Endothelial cell of umbilical vein (primary cell): Measurements from ENCODE around the gene SERPINC1. TPM values are rescaled to one million over a fixed set of nuclear protein-coding genes. Genes with fewer than 3 reads are reported as not detected.

ENCODE experiments used
- BruUV-seq: library from RNA; stranded (reverse); fragments of 400-500 nt; replicated peaks from 2 replicates; lab custom pipeline; 2021; lab: Mats Ljungman, UMichigan
- CTCF ChIA-PET: fragments of 300-600, 350-600 bp; sonication (Branson Sonifier 250); formaldehyde crosslinking; loops from one replicate; lab custom pipeline; 2021; ENCODE audit warnings: antibody characterized with exemption, inconsistent platforms; lab: Charles Lee
- POLR2A ChIA-PET: fragments of 300-600, 350-600 bp; sonication (Branson Sonifier 250); formaldehyde crosslinking; loops from one replicate; lab custom pipeline; 2021; ENCODE audit warnings: antibody characterized with exemption, inconsistent platforms; lab: Charles Lee
- DNase-seq: peaks from one replicate; pipeline ENCODE4 v3.0.0-alpha.2; 2011; ENCODE audit warnings: low read depth, low spot score
- FAIRE-seq: peaks from 2 replicates; lab custom pipeline; 2011; peaks lifted over from hg19 to GRCh38; lab: Jason Lieb, UNC
- H2AFZ ChIP-seq: 2 replicates; pipeline ENCODE4 v1.6.0; 2012; ENCODE audit warnings: low read depth, low read length, control low read depth, inconsistent platforms
- H3K27ac ChIP-seq: 2 replicates; pipeline ENCODE4 v1.5.1; 2011; ENCODE audit warnings: low read depth, mild to moderate bottlenecking, control low read depth, low read length, moderate library complexity; ENCODE audit not compliant: insufficient read depth
- H3K27me3 ChIP-seq, 2 experiments: 2 replicates each; pipeline versions ENCODE4 v1.6.0 to v1.6.1; 2011; ENCODE audit warnings: low read length in 2 of 2, mixed read lengths in 1 of 2; ENCODE audit not compliant: control insufficient read depth in 2 of 2, insufficient read depth in 2 of 2
- H3K36me3 ChIP-seq, 2 experiments: 2 replicates in 1 of 2; 3 replicates in 1 of 2; pipeline ENCODE4 v1.5.1; 2011; ENCODE audit warnings: low read length in 2 of 2, mild to moderate bottlenecking in 1 of 2, moderate library complexity in 1 of 2; ENCODE audit not compliant: control insufficient read depth in 2 of 2, insufficient read depth in 2 of 2; ENCODE audit errors: extremely low read depth in 1 of 2
- H3K4me1 ChIP-seq: 3 replicates; pipeline ENCODE4 v1.5.1; 2011; ENCODE audit warnings: mild to moderate bottlenecking, low read length; ENCODE audit not compliant: control insufficient read depth, insufficient read depth; ENCODE audit errors: extremely low read depth
- H3K4me2 ChIP-seq: 2 replicates; pipeline ENCODE4 v1.6.1; 2011; ENCODE audit warnings: low read length, control low read depth, mixed read lengths; ENCODE audit not compliant: insufficient read depth
- H3K4me3 ChIP-seq, 3 experiments: fragments of 200-600 bp in 1 of 3; sonication (generic), shearing (Covaris generic) in 1 of 3; replicated peaks in 1 of 3; 2 replicates each; pipeline ENCODE4 v1.5.1; 2011 to 2016; ENCODE audit warnings: control low read depth in 3 of 3, low read length in 3 of 3, mild to moderate bottlenecking in 2 of 3, inconsistent platforms in 1 of 3, low read depth in 1 of 3, moderate library complexity in 1 of 3; ENCODE audit not compliant: insufficient read depth in 1 of 3
- H3K79me2 ChIP-seq: 2 replicates; pipeline ENCODE4 v1.6.0; 2012; ENCODE audit warnings: low read length, inconsistent platforms; ENCODE audit not compliant: control insufficient read depth, insufficient read depth
- H3K9ac ChIP-seq: replicated peaks from 2 replicates; pipeline ENCODE3; 2011; ENCODE audit warnings: low read length, control low read depth; ENCODE audit not compliant: insufficient read depth; ENCODE audit errors: extremely low read depth
- H3K9me1 ChIP-seq: replicated peaks from 3 replicates; pipeline ENCODE4 v1.6.0; 2011; ENCODE audit warnings: mild to moderate bottlenecking, low read length; ENCODE audit not compliant: control insufficient read depth, insufficient read depth; ENCODE audit errors: extremely low read depth
- H3K9me3 ChIP-seq: replicated peaks from 2 replicates; pipeline ENCODE4 v1.5.1; 2012; ENCODE audit warnings: low read length, inconsistent platforms; ENCODE audit not compliant: control insufficient read depth, insufficient read depth
- H4K20me1 ChIP-seq: replicated peaks from 2 replicates; pipeline ENCODE3; 2011; ENCODE audit warnings: mild to moderate bottlenecking, low read length; ENCODE audit not compliant: control insufficient read depth, insufficient read depth; ENCODE audit errors: extremely low read depth
- EZH2 ChIP-seq: IDR thresholded peaks from 2 replicates; pipeline ENCODE4 v1.6.1; 2012; ENCODE audit warnings: borderline replicate concordance, low read depth, mild to moderate bottlenecking, moderate library complexity, low read length, inconsistent platforms; ENCODE audit not compliant: severe bottlenecking
- FOS ChIP-seq: IDR thresholded peaks from 2 replicates; pipeline ENCODE4 v1.6.1; 2011; ENCODE audit warnings: mild to moderate bottlenecking, low read length, moderate library complexity, borderline replicate concordance; ENCODE audit not compliant: insufficient read depth
- GATA2 ChIP-seq: IDR thresholded peaks from 2 replicates; pipeline ENCODE4 v1.7.0; 2011; ENCODE audit warnings: low read depth, mild to moderate bottlenecking, moderate library complexity, mixed read lengths, low read length; ENCODE audit not compliant: insufficient read length, insufficient read depth
- JUN ChIP-seq: IDR thresholded peaks from 2 replicates; pipeline ENCODE4 v1.6.1; 2011; ENCODE audit warnings: borderline replicate concordance, low read depth; ENCODE audit not compliant: insufficient read length, insufficient read depth
- MYC ChIP-seq: IDR thresholded peaks from one replicate; pipeline ENCODE4 v1.6.1; 2011; ENCODE audit warnings: mild to moderate bottlenecking, low read depth, low read length
- POLR2A ChIP-seq: IDR thresholded peaks from 2 replicates; pipeline ENCODE4 v1.6.1; 2012; ENCODE audit warnings: low read depth, mild to moderate bottlenecking, control low read depth, low read length
- POLR2AphosphoS5 ChIP-seq: IDR thresholded peaks from 2 replicates; pipeline ENCODE4 v1.6.1; 2012; ENCODE audit warnings: low read depth, mild to moderate bottlenecking, control low read depth, low read length, moderate library complexity; ENCODE audit not compliant: insufficient read depth
- dilution Hi-C: fragments of 300-500 bp; cut with MboI; formaldehyde crosslinking; loops from one replicate; pipeline ENCODE4 v1.15.0; 2019; ENCODE audit warnings: low sequenced_read_pairs; ENCODE audit not compliant: extremely low pct_ligation_motif_present
- intact Hi-C: fragments of 100-400 bp; cut with micrococcal nuclease; formaldehyde crosslinking; loops from one replicate; pipeline ENCODE4 v1.10.0; 2022
- polyA plus RNA-seq, 4 experiments: library from polyadenylated mRNA; depleted of rRNA in 3 of 4; stranded (reverse) in 3 of 4; unstranded in 1 of 4; fragments of >200 nt; gene quantifications; 2 replicates each; pipeline versions ENCODE4 v1.2.1 to v1.2.3, GENCODE V29; 2011 to 2012; ENCODE audit warnings: missing spikeins in 1 of 4
- total RNA-seq: library from RNA; stranded (reverse); gene quantifications from 2 replicates; pipeline ENCODE4 v1.2.3, GENCODE V29; 2021
- TF ChIP-seq, protein P1 (sequence below): IDR thresholded peaks from 2 replicates; pipeline ENCODE4 v1.6.1; 2011; ENCODE audit not compliant: insufficient read depth, insufficient read length
- TF ChIP-seq, protein P2 (sequence below), 2 donors: IDR thresholded peaks; 1 replicate in 1 of 2; 2 replicates in 1 of 2; pipeline ENCODE4 v1.5.1; 2011; ENCODE audit warnings: low read length in 2 of 2, mild to moderate bottlenecking in 2 of 2, moderate library complexity in 2 of 2, control low read depth in 1 of 2, inconsistent platforms in 1 of 2, low read depth in 1 of 2; ENCODE audit not compliant: insufficient read depth in 1 of 2; ENCODE audit errors: extremely low read depth in 1 of 2

Gene SERPINC1
- total and polyA plus RNA-seq, 2 donors (not counting 3 experiments of a cell fraction or from before 2014, with no cell fraction given): 0.06 to 0.35 TPM

DNA sequence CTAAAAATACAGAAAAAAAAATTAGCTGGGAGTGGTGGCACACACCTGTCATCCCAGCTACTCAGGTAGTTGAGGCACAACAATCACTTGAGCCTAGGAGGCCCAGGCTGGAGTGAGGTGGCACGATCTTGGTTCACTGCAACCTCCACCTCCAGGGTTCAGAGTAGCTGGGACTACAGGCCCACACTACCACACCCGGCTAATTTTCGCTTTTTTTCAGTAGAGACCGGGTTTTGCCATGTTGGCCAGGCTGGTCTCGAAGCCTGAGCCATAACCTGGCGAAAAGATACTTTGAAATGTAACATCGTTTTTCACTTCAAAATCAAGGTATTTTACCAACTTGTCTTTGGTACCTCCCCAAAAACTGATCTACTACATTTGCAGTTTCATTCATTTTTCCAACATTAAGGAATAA lies 55.4 kb downstream of the SERPINC1 start:
- peaks cover 6% of the 10 kb centered on the region for H4K20me1 ChIP-seq
- CTCF ChIA-PET: interaction anchor here (2.1 kb wide), 1 partner anchor 37 kb away, joined by 6 read pairs; the partner anchor contains the start of genes CENPL and DARS2
- H3K9me3 ChIP-seq: no peaks in the 10 kb centered on the region
- intact Hi-C loops (no loop called here), dilution Hi-C loops (no loop called here)
- H3K9ac ChIP-seq: no peak overlapping the region
- no peak for FAIRE-seq
- H3K27me3 ChIP-seq: no peaks in the 10 kb centered on the region
- H2AFZ ChIP-seq: no peak overlapping the region
- H3K4me2 ChIP-seq: no peak overlapping the region
- no peak for DNase-seq
- peaks cover 19% of the 10 kb centered on the region for H3K4me1 ChIP-seq
- POLR2A ChIA-PET: interaction anchor here (2.2 kb wide), 1 partner anchor 8 kb away, joined by 10 read pairs; no protein-coding TSS in a partner anchor
- peaks cover 18 to 48% of the 10 kb centered on the region in 2 experiments for H3K36me3 ChIP-seq
- no TSS peak for BruUV-seq
- no peaks in the 10 kb centered on the region for H3K9me1 ChIP-seq
- H3K27ac ChIP-seq: no peak overlapping the region
- peaks cover 27% of the 10 kb centered on the region for H3K79me2 ChIP-seq
- no peak overlapping the region for H3K4me3 ChIP-seq
- peak; percentile 62 for TF ChIP-seq POLR2A
- no peak for TF ChIP-seq GATA2
- peak; percentile 52 for TF ChIP-seq POLR2AphosphoS5
- no peak for TF ChIP-seq EZH2
- TF ChIP-seq FOS: no peak
- TF ChIP-seq, protein P1, sequence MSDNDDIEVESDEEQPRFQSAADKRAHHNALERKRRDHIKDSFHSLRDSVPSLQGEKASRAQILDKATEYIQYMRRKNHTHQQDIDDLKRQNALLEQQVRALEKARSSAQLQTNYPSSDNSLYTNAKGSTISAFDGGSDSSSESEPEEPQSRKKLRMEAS: no peak
- no peak for TF ChIP-seq JUN
- TF ChIP-seq MYC: no peak
- TF ChIP-seq, protein P2, sequence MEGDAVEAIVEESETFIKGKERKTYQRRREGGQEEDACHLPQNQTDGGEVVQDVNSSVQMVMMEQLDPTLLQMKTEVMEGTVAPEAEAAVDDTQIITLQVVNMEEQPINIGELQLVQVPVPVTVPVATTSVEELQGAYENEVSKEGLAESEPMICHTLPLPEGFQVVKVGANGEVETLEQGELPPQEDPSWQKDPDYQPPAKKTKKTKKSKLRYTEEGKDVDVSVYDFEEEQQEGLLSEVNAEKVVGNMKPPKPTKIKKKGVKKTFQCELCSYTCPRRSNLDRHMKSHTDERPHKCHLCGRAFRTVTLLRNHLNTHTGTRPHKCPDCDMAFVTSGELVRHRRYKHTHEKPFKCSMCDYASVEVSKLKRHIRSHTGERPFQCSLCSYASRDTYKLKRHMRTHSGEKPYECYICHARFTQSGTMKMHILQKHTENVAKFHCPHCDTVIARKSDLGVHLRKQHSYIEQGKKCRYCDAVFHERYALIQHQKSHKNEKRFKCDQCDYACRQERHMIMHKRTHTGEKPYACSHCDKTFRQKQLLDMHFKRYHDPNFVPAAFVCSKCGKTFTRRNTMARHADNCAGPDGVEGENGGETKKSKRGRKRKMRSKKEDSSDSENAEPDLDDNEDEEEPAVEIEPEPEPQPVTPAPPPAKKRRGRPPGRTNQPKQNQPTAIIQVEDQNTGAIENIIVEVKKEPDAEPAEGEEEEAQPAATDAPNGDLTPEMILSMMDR (IDR thresholded peaks at IDR 0.05; ENCODE audit: extremely low read depth in 1 of 2, insufficient read depth in 1 of 2, low read depth in 1 of 2, low read length in 2 of 2): no peak
